GM12878 (cell line): ENCODE results near the gene SMPD3. TPM values are rescaled to one million over a fixed set of nuclear protein-coding genes. Genes with fewer than 3 reads are reported as not detected.

Source experiments
- ATAC-seq: fragments of 200-7000 bp; cut with Tn5 transposase; 3 replicates; pipeline ENCODE4 v1.9.1; 2020; ENCODE audit warnings: mild to moderate bottlenecking, moderate library complexity
- BruUV-seq: library from RNA; stranded (reverse); fragments of 400-500 nt; replicated peaks from 2 replicates; lab custom pipeline; 2021; lab: Mats Ljungman, UMichigan
- CTCF ChIA-PET: fragments of 300-600 bp; sonication (Branson Sonifier 250); formaldehyde crosslinking; extraction: SDS; loops from one replicate; lab custom pipeline; 2021; ENCODE audit warnings: inconsistent platforms; lab: Yijun Ruan, JAX
- POLR2A ChIA-PET: fragments of 350-600 bp; formaldehyde crosslinking; extraction: SDS; loops from one replicate; lab custom pipeline; 2021; ENCODE audit warnings: inconsistent platforms; lab: Charles Lee
- RAD21 ChIA-PET: fragments of 300-600 bp; sonication (Branson Sonifier 250); formaldehyde crosslinking; loops from one replicate; lab custom pipeline; 2023; ENCODE audit warnings: antibody characterized with exemption; ENCODE audit not compliant: unreplicated experiment; lab: Charles Lee
- SMC1A ChIA-PET: fragments of 300-600 bp; sonication (Branson Sonifier 250); formaldehyde crosslinking; loops from one replicate; lab custom pipeline; 2023; ENCODE audit not compliant: unreplicated experiment, uncharacterized antibody; lab: Charles Lee
- DNase-seq: peaks from one replicate; pipeline ENCODE4 v3.0.0-alpha.2; 2011; ENCODE audit warnings: low read depth, low spot score
- FAIRE-seq: peaks from 3 replicates; lab custom pipeline; 2011; peaks lifted over from hg19 to GRCh38; lab: Jason Lieb, UNC
- H2AFZ ChIP-seq: 2 replicates; pipeline ENCODE4 v1.6.0; 2011; ENCODE audit warnings: low read depth, low read length, control low read depth; ENCODE audit not compliant: control insufficient read depth
- H3K27ac ChIP-seq: 2 replicates; pipeline ENCODE4 v1.5.1; 2011; ENCODE audit warnings: control low read depth; ENCODE audit not compliant: control insufficient read depth, insufficient read depth
- H3K27me3 ChIP-seq, 2 experiments: replicated peaks in 1 of 2; 2 replicates each; pipeline versions ENCODE4 v1.6.0 to v1.6.1; 2011; ENCODE audit warnings: low read length in 1 of 2; ENCODE audit not compliant: control insufficient read depth in 2 of 2, insufficient read depth in 2 of 2
- H3K36me3 ChIP-seq, 2 experiments: 2 replicates each; pipeline ENCODE4 v1.5.1; 2011; ENCODE audit warnings: low read length in 1 of 2; ENCODE audit not compliant: control insufficient read depth in 2 of 2, insufficient read depth in 2 of 2
- H3K4me1 ChIP-seq: 2 replicates; pipeline ENCODE4 v1.6.1; 2011; ENCODE audit warnings: mild to moderate bottlenecking, low read length, moderate library complexity, mixed read lengths; ENCODE audit not compliant: control insufficient read depth, insufficient read depth
- H3K4me2 ChIP-seq: 2 replicates; pipeline ENCODE4 v1.6.0; 2011; ENCODE audit warnings: control low read depth; ENCODE audit not compliant: control insufficient read depth, insufficient read depth
- H3K4me3 ChIP-seq: fragments of 200-600 bp; sonication (generic); 2 replicates; pipeline ENCODE4 v1.5.1; 2016
- H3K79me2 ChIP-seq: 2 replicates; pipeline ENCODE4 v1.6.0; 2011; ENCODE audit warnings: low read length; ENCODE audit not compliant: control insufficient read depth, insufficient read depth
- H3K9ac ChIP-seq: 2 replicates; pipeline ENCODE4 v1.8.0; 2011; ENCODE audit warnings: low read length, control low read depth, mixed read lengths; ENCODE audit not compliant: control insufficient read depth, insufficient read depth
- H3K9me3 ChIP-seq: replicated peaks from 3 replicates; pipeline ENCODE4 v1.5.1; 2011; ENCODE audit warnings: mild to moderate bottlenecking, low read length; ENCODE audit not compliant: control insufficient read depth, insufficient read depth
- H4K20me1 ChIP-seq: 2 replicates; pipeline ENCODE4 v1.6.0; 2011; ENCODE audit not compliant: control insufficient read depth, insufficient read depth
- EGR1 ChIP-seq, 2 experiments: IDR thresholded peaks; 1 replicate in 1 of 2; 2 replicates in 1 of 2; pipeline ENCODE4 v1.6.1; 2011 to 2012; ENCODE audit warnings: low read depth in 2 of 2, low read length in 2 of 2, borderline replicate concordance in 1 of 2, mild to moderate bottlenecking in 1 of 2, moderate library complexity in 1 of 2
- POLR2AphosphoS2 ChIP-seq: IDR thresholded peaks from 2 replicates; pipeline ENCODE4 v1.6.1; 2011; ENCODE audit warnings: low read depth, mild to moderate bottlenecking, low read length, improper control_type of control experiment, moderate library complexity
- SPI1 ChIP-seq: IDR thresholded peaks from 2 replicates; pipeline ENCODE4 v1.6.1; 2011; ENCODE audit warnings: low read depth, mild to moderate bottlenecking, low read length, moderate library complexity, borderline replicate concordance; ENCODE audit not compliant: insufficient read depth
- STAT3 ChIP-seq: IDR thresholded peaks from 2 replicates; pipeline ENCODE4 v1.6.1; 2011; ENCODE audit warnings: low read depth, low read length, improper control_type of control experiment
- ZNF384 ChIP-seq: IDR thresholded peaks from 2 replicates; pipeline ENCODE4 v1.6.1; 2012; ENCODE audit warnings: low read depth, mild to moderate bottlenecking, low read length, improper control_type of control experiment, borderline replicate concordance
- WGBS: methylation state at CpG from one replicate; pipeline ENCODE4 v1.1.6; 2016; ENCODE audit warnings: low lambda C conversion rate; ENCODE audit not compliant: insufficient replicate concordance, insufficient coverage; ENCODE audit errors: missing lambda C conversion rate; 5-methylcytosine and 5-hydroxymethylcytosine counted together
- in situ Hi-C: fragments of 300-500 bp; cut with MboI; formaldehyde crosslinking; loops from 9 replicates; pipeline ENCODE4 v1.14.3; 2018; ENCODE audit warnings: mixed read lengths
- intact Hi-C: fragments of 100-400 bp; cut with micrococcal nuclease; formaldehyde crosslinking; loops from one replicate; pipeline ENCODE4 v1.14.2; 2022; ENCODE audit not compliant: unreplicated experiment
- polyA plus RNA-seq, 11 experiments: library from polyadenylated mRNA; depleted of rRNA in 4 of 11; unstranded in 6 of 11; stranded (reverse) in 5 of 11; fragments of >200 nt; fragmentation: Nextera tagmentation in 4 of 11; fragmentation: Illumina TruSeq in 1 of 11; extraction: Ambion mirVana in 4 of 11; extraction: Trizol in 1 of 11; gene quantifications; 1 replicate in 1 of 11; 2 replicates in 10 of 11; pipeline versions ENCODE4 v1.2.1 to v1.2.3, GENCODE V29; 2011 to 2016; ENCODE audit warnings: inconsistent platforms in 2 of 11, missing spikeins in 2 of 11, low read depth in 1 of 11
- total RNA-seq, 4 experiments: library from RNA; depleted of rRNA in 3 of 4; stranded (reverse); fragments of >200 nt in 3 of 4; fragmentation: Illumina TruSeq in 1 of 4; extraction: Trizol in 1 of 4; gene quantifications; 2 replicates each; pipeline versions ENCODE4 v1.2.1 to v1.2.3, GENCODE V29; 2013 to 2021
- TF ChIP-seq, protein P1 (sequence below): IDR thresholded peaks from 2 replicates; pipeline ENCODE4 v1.6.1; 2011; ENCODE audit warnings: mild to moderate bottlenecking, low read depth, low read length, moderate library complexity; ENCODE audit not compliant: insufficient replicate concordance
- TF ChIP-seq, protein P2 (sequence below): IDR thresholded peaks from 2 replicates; pipeline ENCODE4 v1.6.1; 2012; ENCODE audit warnings: mild to moderate bottlenecking, low read depth, low read length

SMPD3 gene
- total and polyA plus RNA-seq, 10 of the 15 experiments (the other 5 are each of a cell fraction or from before 2014, with no cell fraction given): 0.04 to 2.0 (median 1.2) TPM

DNA sequence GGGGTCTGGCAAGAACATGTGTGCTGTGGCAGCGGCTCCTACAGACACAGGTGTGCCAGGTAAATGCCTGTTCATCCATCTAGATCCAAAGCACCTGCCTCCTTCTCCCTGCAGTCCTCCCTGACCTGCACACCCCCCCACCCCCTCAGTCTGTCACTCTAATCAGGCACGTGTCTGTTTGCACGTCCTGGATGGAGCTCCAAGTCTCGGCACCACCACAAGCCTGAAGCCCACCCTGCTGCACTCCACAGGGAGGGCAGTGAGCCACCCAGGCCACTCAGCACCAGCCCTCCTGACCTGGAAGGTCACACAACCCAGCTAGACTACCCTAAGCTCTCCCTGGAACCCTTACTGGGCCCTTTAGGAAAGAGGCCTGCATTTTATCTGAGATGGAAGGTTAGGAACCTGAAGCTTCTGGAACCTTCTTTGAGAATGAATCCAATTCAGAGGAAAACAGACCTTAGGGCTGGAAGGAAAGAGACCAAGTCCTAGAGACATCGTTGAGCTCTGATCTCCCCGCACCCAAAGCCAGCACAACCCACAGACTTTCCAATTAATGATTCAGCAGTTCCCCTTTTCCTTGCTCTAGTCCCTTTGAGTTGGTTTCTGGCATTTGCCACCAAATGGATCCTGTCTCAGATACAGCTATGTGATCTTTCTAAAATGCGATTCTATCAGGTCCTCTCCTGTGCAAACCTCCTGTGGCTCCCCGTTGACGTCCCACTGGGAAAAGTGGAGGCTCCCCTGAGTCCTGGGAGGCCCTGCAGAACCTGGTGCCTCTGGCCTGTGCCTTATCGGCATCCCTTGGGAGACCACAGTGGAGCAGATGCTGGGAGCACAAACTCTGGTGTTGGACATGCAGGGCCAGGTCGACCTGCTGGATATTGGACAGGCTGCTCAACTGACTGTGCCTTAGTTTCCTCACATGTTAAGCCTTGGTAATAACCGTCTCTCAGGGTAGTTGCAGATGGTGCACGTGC, 69.6 kb downstream of the SMPD3 start:
- in situ Hi-C loops: no loop called here
- H3K9me3 ChIP-seq: no peaks in the 10 kb centered on the region
- CTCF ChIA-PET: interaction anchor here (1.4 to 2.0 kb wide), 4 partner anchors 10 to 132 kb away, joined by 3 to 10 read pairs (median 6); no protein-coding TSS in a partner anchor
- no peak overlapping the region for H2AFZ ChIP-seq
- TF ChIP-seq, protein P1, sequence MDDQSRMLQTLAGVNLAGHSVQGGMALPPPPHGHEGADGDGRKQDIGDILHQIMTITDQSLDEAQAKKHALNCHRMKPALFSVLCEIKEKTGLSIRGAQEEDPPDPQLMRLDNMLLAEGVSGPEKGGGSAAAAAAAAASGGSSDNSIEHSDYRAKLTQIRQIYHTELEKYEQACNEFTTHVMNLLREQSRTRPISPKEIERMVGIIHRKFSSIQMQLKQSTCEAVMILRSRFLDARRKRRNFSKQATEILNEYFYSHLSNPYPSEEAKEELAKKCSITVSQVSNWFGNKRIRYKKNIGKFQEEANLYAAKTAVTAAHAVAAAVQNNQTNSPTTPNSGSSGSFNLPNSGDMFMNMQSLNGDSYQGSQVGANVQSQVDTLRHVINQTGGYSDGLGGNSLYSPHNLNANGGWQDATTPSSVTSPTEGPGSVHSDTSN: no peak
- TF ChIP-seq POLR2AphosphoS2: no peak
- TF ChIP-seq, protein P2, sequence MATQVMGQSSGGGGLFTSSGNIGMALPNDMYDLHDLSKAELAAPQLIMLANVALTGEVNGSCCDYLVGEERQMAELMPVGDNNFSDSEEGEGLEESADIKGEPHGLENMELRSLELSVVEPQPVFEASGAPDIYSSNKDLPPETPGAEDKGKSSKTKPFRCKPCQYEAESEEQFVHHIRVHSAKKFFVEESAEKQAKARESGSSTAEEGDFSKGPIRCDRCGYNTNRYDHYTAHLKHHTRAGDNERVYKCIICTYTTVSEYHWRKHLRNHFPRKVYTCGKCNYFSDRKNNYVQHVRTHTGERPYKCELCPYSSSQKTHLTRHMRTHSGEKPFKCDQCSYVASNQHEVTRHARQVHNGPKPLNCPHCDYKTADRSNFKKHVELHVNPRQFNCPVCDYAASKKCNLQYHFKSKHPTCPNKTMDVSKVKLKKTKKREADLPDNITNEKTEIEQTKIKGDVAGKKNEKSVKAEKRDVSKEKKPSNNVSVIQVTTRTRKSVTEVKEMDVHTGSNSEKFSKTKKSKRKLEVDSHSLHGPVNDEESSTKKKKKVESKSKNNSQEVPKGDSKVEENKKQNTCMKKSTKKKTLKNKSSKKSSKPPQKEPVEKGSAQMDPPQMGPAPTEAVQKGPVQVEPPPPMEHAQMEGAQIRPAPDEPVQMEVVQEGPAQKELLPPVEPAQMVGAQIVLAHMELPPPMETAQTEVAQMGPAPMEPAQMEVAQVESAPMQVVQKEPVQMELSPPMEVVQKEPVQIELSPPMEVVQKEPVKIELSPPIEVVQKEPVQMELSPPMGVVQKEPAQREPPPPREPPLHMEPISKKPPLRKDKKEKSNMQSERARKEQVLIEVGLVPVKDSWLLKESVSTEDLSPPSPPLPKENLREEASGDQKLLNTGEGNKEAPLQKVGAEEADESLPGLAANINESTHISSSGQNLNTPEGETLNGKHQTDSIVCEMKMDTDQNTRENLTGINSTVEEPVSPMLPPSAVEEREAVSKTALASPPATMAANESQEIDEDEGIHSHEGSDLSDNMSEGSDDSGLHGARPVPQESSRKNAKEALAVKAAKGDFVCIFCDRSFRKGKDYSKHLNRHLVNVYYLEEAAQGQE: no peak
- no peak for TF ChIP-seq ZNF384
- no peak for TF ChIP-seq STAT3
- no peak for TF ChIP-seq EGR1 (IDR thresholded peaks at IDR 0.05; ENCODE audit: borderline replicate concordance in 1 of 2, low read depth in 2 of 2, low read length in 2 of 2)
- TF ChIP-seq SPI1: peak; percentile 61
- H3K36me3 ChIP-seq: no peaks in the 10 kb centered on the region
- SMC1A ChIA-PET: interaction anchor here (0.9 to 2.0 kb wide), 3 partner anchors 10 to 19 kb away, joined by 3 to 5 read pairs (median 3); no protein-coding TSS in a partner anchor
- RAD21 ChIA-PET: no interaction called here
- intact Hi-C loops: no loop called here
- FAIRE-seq (no peak), ATAC-seq (no peak), DNase-seq (no peak)
- H4K20me1 ChIP-seq: no peaks in the 10 kb centered on the region
- no TSS peak for BruUV-seq
- no peaks in the 10 kb centered on the region for H3K79me2 ChIP-seq
- H3K27me3 ChIP-seq: no peaks in the 10 kb centered on the region; a peak in 2 of 4 replicates
- H3K9ac ChIP-seq: no peak overlapping the region
- POLR2A ChIA-PET: no interaction called here
- H3K4me3 ChIP-seq: no peak overlapping the region
- WGBS: 39% methylated on average over 13 of the region's 13 CpGs
- no peak overlapping the region for H3K4me2 ChIP-seq
- H3K27ac ChIP-seq: no peak overlapping the region
- peaks cover 10% of the 10 kb centered on the region for H3K4me1 ChIP-seq
